Activated naive CD4-positive, alpha-beta T cell treated with anti-CD3 and anti-CD28 coated beads, Interleukin-2, amount 50 U/mL, for 72 hours (primary cell): ENCODE results near the gene IQCF6. TPM values are rescaled to one million over a fixed set of nuclear protein-coding genes. Genes with fewer than 3 reads are reported as not detected.

ENCODE experiments used
- ATAC-seq, 2 donors: fragments of 150-1000 bp; cut with Tn5 transposase; 2 replicates each; pipeline ENCODE4 v1.10.0; 2021; ENCODE audit warnings: mild to moderate bottlenecking in 2 of 2, moderate library complexity in 2 of 2
- DNase-seq, 2 donors: peaks; one replicate each; pipeline ENCODE4 v3.0.0; 2021 to 2022; ENCODE audit warnings: low spot score in 2 of 2
- H3K27ac Mint-ChIP-seq, 2 donors: one replicate each; pipeline ENCODE4 v1.8.0; 2022; ENCODE audit warnings: mild to moderate bottlenecking in 2 of 2, mixed read lengths in 2 of 2
- H3K36me3 Mint-ChIP-seq, 2 donors: one replicate each; pipeline ENCODE4 v1.8.0; 2022; ENCODE audit warnings: mixed read lengths in 2 of 2
- H3K9me3 Mint-ChIP-seq, 2 donors: one replicate each; pipeline ENCODE4 v1.8.0; 2022; ENCODE audit warnings: mixed read lengths in 2 of 2
- total RNA-seq, 2 donors: library from RNA; stranded (reverse); gene quantifications; one replicate each; pipeline ENCODE4 v1.2.3, GENCODE V29; 2022

The IQCF6 gene
- total RNA-seq, 2 donors from 2014 or later = not detected

- Mint-ChIP-seq H3K27ac (peak overlapping the region in 1 of 2 donors; percentile 20), H3K9me3 (peaks cover 0 to 5% of the 10 kb centered on the region in 2 donors)
- peak; percentile 76 to 82 for ATAC-seq
Measured at GRCh38 chr3:51734572-51734907, 44.5 kb downstream of the IQCF6 start.

GRCh38 chr3:51733859-51734571 lies 45.0 kb downstream of the IQCF6 start:
- H3K36me3 Mint-ChIP-seq = no peaks in the 10 kb centered on the region

More at GRCh38 chr3:51734572-51734907, 44.5 kb downstream of the IQCF6 start:
- peak in 1 of 2 donors; percentile 20 for DNase-seq
- H3K36me3 Mint-ChIP-seq = no peaks in the 10 kb centered on the region

GRCh38 chr3:51729042-51729633 lies 49.9 kb downstream of the IQCF6 start:
- DNase-seq (no peak), ATAC-seq (peak; percentile 68 to 84)
- Mint-ChIP-seq H3K9me3 (peaks cover 0 to 5% of the 10 kb centered on the region in 2 donors), H3K36me3 (no peaks in the 10 kb centered on the region), H3K27ac (peak overlapping the region; percentile 0 to 4)

More at GRCh38 chr3:51733859-51734571, 45.0 kb downstream of the IQCF6 start:
- DNase-seq (no peak), ATAC-seq (peak in 1 of 2 donors; percentile 27)
- Mint-ChIP-seq H3K27ac (peak overlapping the region in 1 of 2 donors; percentile 20), H3K9me3 (peaks cover 0 to 5% of the 10 kb centered on the region in 2 donors)

Other genes starting within 250 kb of the IQCF6 start
- gene RAD54L2, start 240.5 kb downstream of the IQCF6 start, total RNA-seq = 10 to 100 TPM; 17.9 to 27.4 TPM
- gene TEX264, start 108.0 kb downstream of the IQCF6 start, total RNA-seq = 10 to 100 TPM; 25.7 to 44.0 TPM
- gene GRM2, start 72.2 kb downstream of the IQCF6 start, total RNA-seq = under 1 TPM; 0.16 to 0.54 TPM
- not detected for gene IQCF2, start 82.4 kb upstream of the IQCF6 start, total RNA-seq
- gene IQCF5, start 96.4 kb upstream of the IQCF6 start, total RNA-seq = not detected
- gene IQCF1, start 124.1 kb upstream of the IQCF6 start, total RNA-seq = not detected
- 10 to 100 TPM; 23.6 to 33.0 TPM for gene RRP9, start 162.7 kb upstream of the IQCF6 start, total RNA-seq
- 10 to 100 TPM; 17.0 to 18.6 TPM for gene PARP3, start 163.1 kb upstream of the IQCF6 start, total RNA-seq
- not detected for gene GPR62, start 176.1 kb upstream of the IQCF6 start, total RNA-seq
- gene PCBP4, start 188.2 kb upstream of the IQCF6 start, total RNA-seq = 10 to 100 TPM; 11.3 to 14.3 TPM
- gene ABHD14B, start 194.8 kb upstream of the IQCF6 start, total RNA-seq = 10 to 100 TPM; 21.4 to 62.4 TPM
- gene ABHD14A, start 195.8 kb upstream of the IQCF6 start, total RNA-seq = 1 to 10 TPM; 7.7 to 9.0 TPM
- gene ACY1, start 204.3 kb upstream of the IQCF6 start, total RNA-seq = 10 to 100 TPM; 54.7 to 78.5 TPM
- gene RPL29, start 216.7 kb upstream of the IQCF6 start, total RNA-seq = 1,000 to 10,000 TPM; 1,489 to 1,761 TPM